Stimulated activated CD4-positive, alpha-beta T cell treated with anti-CD3 and anti-CD28 coated beads, Interleukin-4, amount 100 ng/mL, for 24 hours (primary cell): ENCODE data around the gene CYP24A1.

Experiments used
- DNase-seq: peaks from one replicate; pipeline ENCODE4 v3.0.0-alpha.2; 2020

The CYP24A1 gene

GRCh38 chr20:54155736-54156317 lies 18.0 kb downstream of the CYP24A1 start:
- DNase-seq, result no peak

GRCh38 chr20:54154439-54154838 lies 19.3 kb downstream of the CYP24A1 start:
- no peak for DNase-seq

- no peak for DNase-seq
Observed at GRCh38 chr20:54153847-54154246, 19.9 kb downstream of the CYP24A1 start.

- DNase-seq, result no peak
Observed at GRCh38 chr20:54153041-54153327, 20.8 kb downstream of the CYP24A1 start.

- DNase-seq, result no peak
Observed at GRCh38 chr20:54152227-54153040, 21.4 kb downstream of the CYP24A1 start.

GRCh38 chr20:54151511-54152226 lies 22.1 kb downstream of the CYP24A1 start:
- no peak for DNase-seq

GRCh38 chr20:54151075-54151439 lies 22.7 kb downstream of the CYP24A1 start:
- no peak for DNase-seq

- no peak for DNase-seq
Observed at GRCh38 chr20:54149765-54150264, 24.0 kb downstream of the CYP24A1 start.

- DNase-seq, result no peak
Observed at GRCh38 chr20:54148947-54149764, 24.6 kb downstream of the CYP24A1 start.

- DNase-seq, result no peak
Observed at GRCh38 chr20:54146672-54147071, 27.1 kb downstream of the CYP24A1 start.

- DNase-seq, result no peak
Observed at GRCh38 chr20:54144847-54145414, 28.9 kb downstream of the CYP24A1 start.

- DNase-seq, result no peak
Observed at GRCh38 chr20:54140927-54141566, 32.7 kb downstream of the CYP24A1 start.

GRCh38 chr20:54140486-54140885 lies 33.3 kb downstream of the CYP24A1 start:
- DNase-seq, result no peak

- no peak for DNase-seq
Observed at GRCh38 chr20:54140067-54140466, 33.7 kb downstream of the CYP24A1 start.

GRCh38 chr20:54139188-54139587 lies 34.6 kb downstream of the CYP24A1 start:
- no peak for DNase-seq

GRCh38 chr20:54138427-54138826 lies 35.4 kb downstream of the CYP24A1 start:
- no peak for DNase-seq

GRCh38 chr20:54137115-54137514 lies 36.7 kb downstream of the CYP24A1 start:
- DNase-seq, result no peak

- DNase-seq, result no peak
Observed at GRCh38 chr20:54134445-54135220, 39.2 kb downstream of the CYP24A1 start.

- DNase-seq, result no peak
Observed at GRCh38 chr20:54133434-54134427, 40.1 kb downstream of the CYP24A1 start.
